BLaER1 treated with 17β-estradiol and CSF1 and Interleukin-3, amounts not matched to agents 10 nM and 100 nM (cell line): ENCODE data around the gene TGFA.
A peak's percentile ranks its signal among the peaks of the same experiment; 100 is the strongest.

Source experiments
- H3K27ac ChIP-seq, 11 experiments: shearing (Covaris generic); formaldehyde crosslinking; 2 replicates each; pipeline ENCODE4 v1.8.1; 2022
- H3K27me3 ChIP-seq, 11 experiments: shearing (Covaris generic); formaldehyde crosslinking; 2 replicates each; pipeline ENCODE4 v1.8.1; 2022
- H3K36me3 ChIP-seq, 11 experiments: shearing (Covaris generic); formaldehyde crosslinking; 2 replicates each; pipeline ENCODE4 v1.8.1; 2022
- H3K4me1 ChIP-seq, 10 experiments: shearing (Covaris generic); formaldehyde crosslinking; 2 replicates each; pipeline ENCODE4 v1.8.1; 2022
- H3K4me2 ChIP-seq, 11 experiments: shearing (Covaris generic); formaldehyde crosslinking; 2 replicates each; pipeline ENCODE4 v1.8.1; 2022
- H3K4me3 ChIP-seq, 10 experiments: shearing (Covaris generic); formaldehyde crosslinking; 2 replicates each; pipeline ENCODE4 v1.8.1; 2022
- H3K9ac ChIP-seq, 11 experiments: shearing (Covaris generic); formaldehyde crosslinking; 2 replicates each; pipeline ENCODE4 v1.8.1; 2022
- H3K9me3 ChIP-seq, 11 experiments: shearing (Covaris generic); formaldehyde crosslinking; replicated peaks in 1 of 11; 2 replicates each; pipeline ENCODE4 v1.8.1; 2022
- H4K20me1 ChIP-seq, 11 experiments: shearing (Covaris generic); formaldehyde crosslinking; 2 replicates each; pipeline ENCODE4 v1.8.1; 2022
- Cebpa-rat ChIP-seq, 11 experiments: shearing (Covaris generic); IDR thresholded peaks; 2 replicates each; pipeline ENCODE4 v1.8.1; 2022

TGFA gene

DNA sequence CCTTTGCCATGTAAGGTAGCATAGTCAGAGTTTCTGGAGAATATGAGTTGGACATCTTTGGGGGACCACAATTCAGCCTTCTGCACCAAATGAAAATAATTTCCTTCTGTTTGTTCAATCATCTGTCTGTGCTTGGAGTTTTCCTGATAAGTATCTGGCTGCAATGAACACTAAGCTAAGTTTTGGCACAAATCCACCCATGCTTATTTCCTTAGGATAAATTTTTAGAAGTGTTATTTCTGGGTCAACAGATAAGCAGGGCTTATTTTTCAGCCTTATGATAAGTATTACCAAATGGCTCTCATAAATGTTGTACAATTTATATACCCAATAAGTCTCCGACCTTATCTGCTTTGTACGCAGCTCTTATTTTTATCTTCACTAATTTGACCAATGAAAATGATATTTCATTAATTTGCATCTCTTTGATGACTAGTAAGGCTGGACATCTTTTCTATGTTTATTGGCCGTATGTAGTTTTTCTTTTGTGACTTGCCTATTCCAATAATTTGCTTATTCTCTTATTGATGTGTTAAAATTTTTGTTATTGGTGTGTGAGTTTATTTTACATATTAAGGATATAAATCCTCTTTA, 59.2 kb downstream of the TGFA start:
- Histone ChIP-seq H3K9me3 (no peaks in the 10 kb centered on the region), H3K36me3 (peaks cover 0 to 16% (median 0%) of the 10 kb centered on the region in 11 experiments; a peak in 3 of 22 replicates), H4K20me1 (no peaks in the 10 kb centered on the region), H3K4me2 (peak overlapping the region in 3 of 11 experiments; percentile 8 to 29 (median 18); a peak in 4 of 22 replicates), H3K9ac (no peak overlapping the region), H3K4me3 (no peak overlapping the region), H3K27ac (no peak overlapping the region), H3K27me3 (no peaks in the 10 kb centered on the region), H3K4me1 (peaks cover 0 to 13% (median 9%) of the 10 kb centered on the region in 10 experiments; a peak in 12 of 20 replicates)
- no peak for TF ChIP-seq Cebpa-rat (IDR thresholded peaks at IDR 0.05)

DNA sequence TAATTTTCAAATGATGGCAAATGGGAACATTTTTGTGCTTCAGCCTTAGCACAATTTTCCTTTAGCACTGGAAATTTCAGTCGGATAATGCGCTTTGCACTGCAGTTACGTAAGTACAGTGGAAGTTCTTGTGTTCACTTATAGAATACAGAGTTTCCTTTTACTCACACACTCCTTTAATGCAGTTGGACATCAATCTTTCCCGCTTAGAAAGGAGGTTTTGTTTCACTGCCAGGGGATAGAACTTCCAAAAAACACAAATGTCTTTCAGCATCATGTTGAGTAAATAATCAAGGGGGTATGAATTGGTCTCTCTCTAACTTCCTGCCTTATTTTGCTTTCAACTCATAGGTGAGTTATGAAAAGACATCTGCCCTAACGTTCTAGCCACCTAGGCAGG, 63.2 kb downstream of the TGFA start:
- Histone ChIP-seq H3K4me1 (peaks cover 0 to 6% (median 0%) of the 10 kb centered on the region in 10 experiments; a peak in 2 of 20 replicates), H3K9ac (no peak overlapping the region), H3K4me3 (no peak overlapping the region), H3K9me3 (no peaks in the 10 kb centered on the region; a peak in 1 of 22 replicates), H4K20me1 (no peaks in the 10 kb centered on the region), H3K27ac (no peak overlapping the region), H3K4me2 (no peak overlapping the region), H3K36me3 (peaks cover 0 to 16% (median 0%) of the 10 kb centered on the region in 11 experiments; a peak in 3 of 22 replicates), H3K27me3 (no peaks in the 10 kb centered on the region)
- no peak for TF ChIP-seq Cebpa-rat (IDR thresholded peaks at IDR 0.05)

DNA sequence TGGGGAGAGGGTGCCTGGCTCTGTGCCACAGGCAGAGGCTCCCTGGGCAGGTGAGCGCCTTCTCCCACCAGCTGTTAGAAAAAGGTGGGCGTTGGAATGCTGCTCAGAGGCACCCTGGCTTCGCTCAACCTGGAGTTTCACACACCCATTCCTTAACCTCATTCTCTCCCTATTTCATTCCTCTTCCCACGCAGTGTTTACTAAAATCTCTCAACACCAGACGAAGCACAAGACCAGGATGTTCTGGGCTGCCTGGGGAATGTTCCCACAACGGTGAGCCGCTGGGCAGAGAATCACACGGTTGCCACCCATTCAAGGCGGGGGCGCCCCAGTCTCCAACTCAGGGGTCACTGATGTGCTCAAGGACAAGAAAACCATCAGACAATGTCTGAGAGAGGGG, 64.5 kb downstream of the TGFA start:
- Histone ChIP-seq H3K4me2 (no peak overlapping the region), H3K4me3 (no peak overlapping the region), H3K36me3 (peaks cover 0 to 16% (median 0%) of the 10 kb centered on the region in 11 experiments; a peak in 3 of 22 replicates), H4K20me1 (no peaks in the 10 kb centered on the region), H3K9me3 (no peaks in the 10 kb centered on the region; a peak in 1 of 22 replicates), H3K4me1 (peaks cover 0 to 4% (median 0%) of the 10 kb centered on the region in 10 experiments; a peak in 2 of 20 replicates), H3K27ac (no peak overlapping the region), H3K9ac (no peak overlapping the region), H3K27me3 (no peaks in the 10 kb centered on the region)
- no peak for TF ChIP-seq Cebpa-rat (IDR thresholded peaks at IDR 0.05)

DNA sequence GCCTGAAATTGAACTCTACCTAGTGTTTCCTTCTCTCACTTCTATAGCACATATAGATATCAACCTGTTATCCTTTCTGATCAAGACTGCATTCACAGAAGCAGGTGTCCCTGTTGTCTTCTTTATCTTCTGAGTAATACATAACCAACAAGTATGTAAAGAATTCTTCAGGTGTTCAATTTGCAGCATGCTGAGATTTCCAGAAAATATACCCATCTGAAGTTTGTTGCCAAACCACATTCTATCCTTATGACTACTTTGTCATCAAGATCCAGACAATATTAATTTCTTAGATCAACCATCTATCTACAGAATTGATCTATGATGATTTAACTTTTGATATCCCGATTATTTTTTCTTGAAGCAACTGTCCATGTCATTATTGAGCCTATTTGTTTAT, 69.5 kb downstream of the TGFA start:
- H3K27me3 ChIP-seq: no peaks in the 10 kb centered on the region
- no peaks in the 10 kb centered on the region for H4K20me1 ChIP-seq
- no peak overlapping the region for H3K4me3 ChIP-seq
- no peak overlapping the region for H3K4me2 ChIP-seq
- 0 out of 22 replicates have a peak, but pooled peaks cover 0 to 6% (median 0%) of the 10 kb centered on the region in 11 experiments for H3K36me3 ChIP-seq
- no peak overlapping the region for H3K9ac ChIP-seq
- H3K27ac ChIP-seq: no peak overlapping the region
- H3K4me1 ChIP-seq: peaks cover 0 to 22% (median 9%) of the 10 kb centered on the region in 10 experiments; a peak in 9 of 20 replicates
- no peak for TF ChIP-seq Cebpa-rat (IDR thresholded peaks at IDR 0.05)
- H3K9me3 ChIP-seq: peaks cover 6 to 22% (median 13%) of the 10 kb centered on the region in 11 experiments; a peak in 21 of 22 replicates

DNA sequence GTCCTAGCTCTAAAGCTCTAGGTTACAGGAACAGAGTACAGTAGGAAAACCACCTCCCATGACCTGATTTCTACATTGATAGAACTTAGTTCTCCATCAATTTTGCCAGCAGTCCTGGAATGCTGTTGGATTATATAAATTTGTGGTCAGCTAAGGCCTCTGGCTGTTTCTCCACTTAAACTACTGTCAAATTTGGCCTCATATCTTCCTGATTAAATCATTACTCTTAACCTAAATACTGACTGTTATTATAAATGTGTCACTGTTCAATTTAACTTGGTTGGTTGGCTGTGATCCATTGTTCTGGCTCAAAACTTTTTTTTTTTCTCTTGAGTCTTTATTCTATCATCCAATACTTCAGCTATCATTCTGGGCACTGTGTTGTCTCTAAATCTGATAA, 71.2 kb downstream of the TGFA start:
- Histone ChIP-seq H3K27me3 (no peaks in the 10 kb centered on the region), H3K4me1 (peaks cover 5 to 37% (median 15%) of the 10 kb centered on the region in 10 experiments; a peak in 19 of 20 replicates), H3K36me3 (0 out of 22 replicates have a peak, but pooled peaks cover 0 to 6% (median 0%) of the 10 kb centered on the region in 11 experiments), H3K4me3 (no peak overlapping the region), H3K9ac (no peak overlapping the region), H3K4me2 (no peak overlapping the region), H3K9me3 (peaks cover 6 to 22% (median 13%) of the 10 kb centered on the region in 11 experiments; a peak in 21 of 22 replicates), H3K27ac (no peak overlapping the region), H4K20me1 (no peaks in the 10 kb centered on the region)
- TF ChIP-seq Cebpa-rat (IDR thresholded peaks at IDR 0.05): no peak

DNA sequence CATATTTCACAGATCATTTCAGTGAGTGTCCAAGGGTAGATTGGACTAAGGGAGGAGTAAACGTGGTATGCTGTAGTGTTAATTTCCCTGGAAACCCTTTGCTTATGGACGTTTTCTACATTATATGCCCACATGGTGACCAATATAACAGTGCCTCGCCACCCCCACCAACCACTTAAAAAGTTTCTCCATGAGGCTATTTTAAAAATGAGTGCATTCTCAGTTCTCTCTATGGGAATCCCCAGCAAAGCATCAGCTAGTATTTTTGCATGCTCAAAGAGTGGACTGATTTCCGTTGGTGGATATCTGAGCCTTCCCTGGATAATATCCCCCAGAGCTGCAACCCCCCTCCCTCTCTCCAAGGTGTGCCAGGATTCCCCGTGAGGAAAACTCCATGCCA, 73.2 kb downstream of the TGFA start:
- peaks cover 6 to 22% (median 13%) of the 10 kb centered on the region in 11 experiments; a peak in 21 of 22 replicates for H3K9me3 ChIP-seq
- TF ChIP-seq Cebpa-rat (IDR thresholded peaks at IDR 0.05): no peak

DNA sequence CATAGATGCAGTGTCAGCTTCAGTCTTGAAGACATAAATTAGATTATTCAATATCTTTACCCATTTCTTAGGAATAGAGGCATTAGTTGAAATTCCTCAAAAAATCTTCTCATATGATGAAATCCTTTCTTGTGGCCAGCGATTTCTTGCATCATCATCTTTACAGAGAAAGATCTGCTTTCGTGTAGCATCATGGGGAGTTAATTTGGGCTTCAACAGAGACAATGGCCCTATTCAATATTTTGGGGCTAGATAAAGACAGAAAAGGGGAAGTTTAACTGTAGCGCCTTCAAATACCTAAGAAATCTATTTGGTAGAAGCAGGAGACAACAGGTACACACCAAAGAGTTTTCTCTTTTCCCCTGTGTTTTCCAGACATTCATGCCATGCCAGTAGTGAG, 73.8 kb downstream of the TGFA start:
- Histone ChIP-seq H3K36me3 (0 out of 22 replicates have a peak, but pooled peaks cover 0 to 6% (median 0%) of the 10 kb centered on the region in 11 experiments), H3K4me2 (peak overlapping the region in 5 of 11 experiments; percentile 42 to 79 (median 66); a peak in 11 of 22 replicates), H3K9ac (no peak overlapping the region), H4K20me1 (no peaks in the 10 kb centered on the region), H3K4me1 (peaks cover 28 to 63% (median 41%) of the 10 kb centered on the region in 10 experiments), H3K9me3 (peaks cover 6 to 22% (median 13%) of the 10 kb centered on the region in 11 experiments; a peak in 21 of 22 replicates), H3K27ac (peak overlapping the region in 1 of 11 experiments; percentile 5; a peak in 1 of 22 replicates), H3K27me3 (no peaks in the 10 kb centered on the region), H3K4me3 (no peak overlapping the region)
- TF ChIP-seq Cebpa-rat (IDR thresholded peaks at IDR 0.05): 0 out of 22 replicates have a peak, but pooled peaks of 2 of the 11 experiments have one; percentile 13 to 17

More for the DNA sequence above, 73.2 kb downstream of the TGFA start:
- no peaks in the 10 kb centered on the region for H3K27me3 ChIP-seq
- H3K4me3 ChIP-seq: no peak overlapping the region
- peaks cover 22 to 57% (median 34%) of the 10 kb centered on the region in 10 experiments for H3K4me1 ChIP-seq
- H3K9ac ChIP-seq: no peak overlapping the region
- H3K36me3 ChIP-seq: 0 out of 22 replicates have a peak, but pooled peaks cover 0 to 6% (median 0%) of the 10 kb centered on the region in 11 experiments
- H3K27ac ChIP-seq: peak overlapping the region in 1 of 11 experiments; percentile 5; a peak in 1 of 22 replicates
- peak overlapping the region in 5 of 11 experiments; percentile 42 to 79 (median 66); a peak in 10 of 22 replicates for H3K4me2 ChIP-seq
- no peaks in the 10 kb centered on the region for H4K20me1 ChIP-seq

DNA sequence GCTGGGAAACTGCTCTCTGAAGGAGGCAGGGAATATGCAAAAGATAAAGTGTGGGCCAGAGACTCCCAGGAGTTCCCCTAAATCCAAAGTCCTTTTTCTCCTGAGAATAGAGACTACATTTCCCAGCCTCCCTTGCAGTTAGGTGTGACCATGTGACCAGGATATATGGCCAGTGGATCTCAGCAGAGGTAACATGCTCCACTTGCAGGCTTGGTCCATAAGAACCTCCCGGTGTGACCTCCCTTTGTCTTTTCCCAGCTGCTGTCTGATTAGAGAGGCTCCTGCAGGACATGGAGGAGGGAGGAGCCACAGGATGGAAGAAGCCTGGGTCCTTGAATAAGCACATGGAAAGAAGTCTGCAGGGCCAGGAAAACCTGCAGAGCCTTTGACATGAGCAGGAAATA, 76.2 kb downstream of the TGFA start:
- 0 out of 22 replicates have a peak, but pooled peaks cover 0 to 6% (median 0%) of the 10 kb centered on the region in 11 experiments for H3K36me3 ChIP-seq
- no peak overlapping the region for H3K4me3 ChIP-seq
- no peak overlapping the region for H3K9ac ChIP-seq
- TF ChIP-seq Cebpa-rat (IDR thresholded peaks at IDR 0.05): no peak
- no peaks in the 10 kb centered on the region for H4K20me1 ChIP-seq
- no peak overlapping the region for H3K27ac ChIP-seq
- H3K4me1 ChIP-seq: peaks cover 52 to 87% (median 65%) of the 10 kb centered on the region in 10 experiments
- H3K4me2 ChIP-seq: peak overlapping the region; percentile 22 to 95 (median 50)
- no peaks in the 10 kb centered on the region for H3K27me3 ChIP-seq
- H3K9me3 ChIP-seq: peaks cover 6 to 19% (median 13%) of the 10 kb centered on the region in 11 experiments; a peak in 21 of 22 replicates

DNA sequence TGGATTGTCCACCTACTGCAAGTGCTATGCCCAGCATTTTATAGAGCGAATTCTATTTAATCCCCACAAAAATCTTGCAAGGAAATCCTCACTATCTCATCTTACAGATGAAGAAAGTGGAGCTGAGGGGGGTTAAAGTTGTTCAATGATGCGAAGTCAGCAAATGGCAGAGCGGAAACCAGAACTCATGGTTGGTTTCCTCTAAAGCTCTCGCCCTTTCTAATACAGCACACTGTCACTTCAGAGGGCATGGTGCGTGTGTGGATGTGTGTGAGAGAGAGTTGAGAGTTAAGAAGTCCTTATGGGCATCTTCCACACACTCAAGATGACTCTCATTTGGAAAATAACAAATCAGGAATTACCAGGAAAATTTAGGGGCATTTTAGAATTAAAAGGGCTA, 78.4 kb downstream of the TGFA start:
- H3K9me3 ChIP-seq: 0 out of 22 replicates have a peak, but pooled peaks cover 0 to 4% (median 0%) of the 10 kb centered on the region in 11 experiments
- H4K20me1 ChIP-seq: no peaks in the 10 kb centered on the region
- H3K27ac ChIP-seq: peak overlapping the region; percentile 70 to 82 (median 76); a peak in 20 of 22 replicates
- H3K4me3 ChIP-seq: peak overlapping the region in 2 of 10 experiments; percentile 5 to 11; a peak in 4 of 20 replicates
- H3K4me2 ChIP-seq: peak overlapping the region; percentile 76 to 95 (median 85)
- H3K36me3 ChIP-seq: no peaks in the 10 kb centered on the region
- H3K27me3 ChIP-seq: no peaks in the 10 kb centered on the region
- peak overlapping the region; percentile 18 to 59 (median 36); a peak in 13 of 22 replicates for H3K9ac ChIP-seq
- peaks cover 74 to 100% (median 86%) of the 10 kb centered on the region in 10 experiments for H3K4me1 ChIP-seq
- no peak for TF ChIP-seq Cebpa-rat (IDR thresholded peaks at IDR 0.05)
